ENCODE results near the gene FBXW7.

FBXW7 gene

DNA sequence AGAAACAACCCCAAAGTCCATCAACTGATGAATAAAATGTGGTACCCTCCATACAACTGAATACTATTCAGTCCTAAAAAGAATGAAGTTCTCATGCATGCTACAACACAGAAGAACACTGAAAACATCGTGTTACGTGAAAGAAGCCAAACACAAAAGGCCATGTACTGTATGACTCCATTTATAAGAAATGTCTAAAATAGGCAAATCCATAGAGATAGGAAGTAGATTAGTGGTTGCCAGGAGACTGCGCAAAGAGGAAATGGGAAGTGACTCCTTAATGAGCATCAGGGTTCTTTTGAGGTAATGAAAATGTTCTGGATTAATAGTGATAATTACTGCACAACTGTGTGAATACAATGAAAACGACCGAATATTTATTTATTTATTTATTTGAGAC, 23.4 kb downstream of the FBXW7 start:
- in situ Hi-C loops (cut with MboI; ENCODE audit: low sequenced_read_pairs) = no loop called here

DNA sequence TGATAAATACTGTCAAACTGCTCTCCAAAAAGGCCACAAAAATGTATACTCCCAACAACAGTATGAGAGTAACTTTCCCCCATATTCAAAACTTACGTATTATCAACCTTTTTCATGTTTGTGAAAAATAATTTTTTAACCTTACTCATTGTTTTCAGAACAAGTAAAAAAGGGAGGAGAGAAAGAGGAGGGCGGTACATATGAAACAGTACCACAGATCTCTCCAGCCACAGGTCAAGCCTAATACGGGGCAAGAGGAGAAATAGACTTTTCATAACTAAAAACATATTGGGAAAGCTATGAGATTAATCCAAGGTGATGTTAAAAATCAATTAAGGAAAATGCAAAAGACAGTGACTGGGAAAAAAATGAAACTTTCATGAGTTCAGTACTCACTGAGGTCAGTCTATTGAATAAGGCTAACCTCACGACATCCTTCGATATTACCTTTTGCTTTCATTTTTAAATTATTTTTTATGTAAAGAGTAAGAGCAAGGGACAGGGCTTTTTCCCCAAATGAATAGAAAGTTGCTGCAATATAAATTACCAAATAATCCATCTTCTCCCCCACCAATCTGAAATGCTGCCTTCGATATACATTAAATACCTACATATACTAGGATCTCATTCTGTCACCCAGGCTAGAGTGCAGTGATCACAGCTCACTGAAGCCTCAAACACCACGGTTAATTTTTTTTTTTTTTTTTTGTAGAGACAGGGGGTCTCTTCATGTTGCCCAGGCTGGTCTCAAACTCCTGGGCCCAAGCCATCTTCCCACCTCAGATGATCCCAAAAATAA, 25.3 kb downstream of the FBXW7 start:
- in situ Hi-C loops (cut with MboI; ENCODE audit: low sequenced_read_pairs) = no loop called here

DNA sequence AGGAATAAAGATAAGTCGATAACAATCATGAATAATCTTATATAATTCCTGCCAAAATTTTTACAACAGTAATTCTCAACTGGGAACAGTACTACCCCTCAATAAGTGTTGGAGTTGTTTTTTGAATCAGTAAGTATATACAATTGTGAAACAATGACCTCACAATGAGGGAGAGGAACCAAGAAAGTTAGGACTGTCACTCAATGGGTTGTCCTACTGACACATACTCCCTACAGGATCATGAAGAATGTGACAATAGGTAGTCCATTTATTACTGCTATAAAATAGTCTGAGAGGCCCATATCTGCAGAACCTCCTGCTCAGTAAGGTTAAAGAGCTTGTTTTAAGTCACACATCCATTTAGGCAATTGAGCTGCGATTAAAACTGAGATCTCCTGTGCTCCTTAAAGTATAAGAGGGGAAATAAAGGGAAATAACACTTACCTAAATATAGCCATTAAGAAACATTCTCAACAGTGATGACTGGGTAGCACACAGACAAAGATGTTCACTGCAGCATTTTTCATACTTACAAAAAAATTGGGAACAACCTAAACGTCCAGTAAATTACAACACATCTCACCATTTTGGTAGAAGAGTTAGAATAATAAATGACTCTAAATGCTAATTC, 26.2 kb downstream of the FBXW7 start:
- in situ Hi-C loops (cut with MboI; ENCODE audit: low sequenced_read_pairs) = no loop called here

DNA sequence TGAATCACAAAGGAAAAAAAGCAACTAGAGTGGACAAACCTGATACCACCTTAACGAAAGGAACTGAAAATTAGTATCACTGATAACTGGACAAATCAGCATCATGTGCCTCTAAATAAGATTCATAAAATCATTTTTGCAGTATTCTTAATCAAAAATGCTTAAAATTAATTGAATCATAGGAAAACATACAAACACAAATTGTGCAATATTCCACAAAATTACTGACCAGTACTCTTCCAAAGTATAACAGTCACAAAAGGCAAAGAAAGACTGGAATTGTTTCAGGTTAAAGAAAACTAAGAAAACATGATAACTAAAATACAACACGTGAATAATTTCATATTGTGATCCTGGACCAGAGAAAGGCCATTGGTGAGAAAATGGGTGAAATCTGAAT, 27.1 kb downstream of the FBXW7 start:
- in situ Hi-C loops (cut with MboI; ENCODE audit: low sequenced_read_pairs) = no loop called here

DNA sequence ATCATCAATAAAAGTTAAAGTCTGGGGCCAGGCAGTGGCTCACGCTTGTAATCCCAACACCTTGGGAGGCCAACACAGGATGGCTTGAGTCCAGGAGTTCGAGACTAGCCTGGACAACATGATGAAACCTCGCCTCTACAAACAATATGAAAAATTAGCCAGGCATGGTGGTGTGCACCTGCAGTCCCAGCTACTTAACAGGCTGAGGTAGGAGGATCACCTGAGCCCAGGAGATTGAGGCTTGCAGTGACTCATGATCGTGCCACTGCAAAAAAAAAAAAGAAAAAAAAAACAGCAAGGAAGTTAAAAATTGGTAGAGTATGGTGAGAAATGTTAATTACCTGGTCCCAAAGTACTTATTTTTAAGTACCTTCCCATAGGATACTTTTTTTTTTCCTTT, 27.5 kb downstream of the FBXW7 start:
- in situ Hi-C loops (cut with MboI; ENCODE audit: low sequenced_read_pairs) = no loop called here

DNA sequence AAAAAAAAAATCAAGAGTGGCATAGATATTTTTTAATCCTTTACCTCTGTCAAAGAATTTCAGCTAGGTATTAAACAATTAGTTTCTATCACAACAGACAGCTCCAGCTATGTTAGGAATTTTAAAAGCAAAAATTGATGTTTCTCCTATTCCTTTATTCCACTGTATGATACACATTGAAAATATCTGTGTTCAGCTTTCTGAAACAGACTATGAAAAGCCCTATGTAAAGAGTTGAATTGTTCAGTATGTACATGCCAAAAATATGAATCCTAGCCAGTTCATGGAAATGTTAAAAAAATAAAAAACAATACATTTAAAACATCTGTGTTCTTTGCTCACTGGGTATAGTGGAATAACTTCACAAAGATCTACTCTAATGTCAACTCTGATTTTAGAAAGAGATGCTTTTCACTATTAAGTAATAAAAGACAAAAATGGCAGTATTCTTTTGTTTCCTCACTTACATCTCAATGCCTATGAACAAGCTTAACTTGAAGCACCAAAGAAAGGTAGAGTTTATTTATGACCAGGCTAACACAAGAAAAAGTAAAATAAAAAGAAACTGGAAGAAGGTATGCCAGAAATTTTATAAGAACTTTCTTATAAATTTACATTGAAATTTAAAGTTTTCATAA, 32.1 kb downstream of the FBXW7 start:
- in situ Hi-C loops (cut with MboI; ENCODE audit: low sequenced_read_pairs) = no loop called here

DNA sequence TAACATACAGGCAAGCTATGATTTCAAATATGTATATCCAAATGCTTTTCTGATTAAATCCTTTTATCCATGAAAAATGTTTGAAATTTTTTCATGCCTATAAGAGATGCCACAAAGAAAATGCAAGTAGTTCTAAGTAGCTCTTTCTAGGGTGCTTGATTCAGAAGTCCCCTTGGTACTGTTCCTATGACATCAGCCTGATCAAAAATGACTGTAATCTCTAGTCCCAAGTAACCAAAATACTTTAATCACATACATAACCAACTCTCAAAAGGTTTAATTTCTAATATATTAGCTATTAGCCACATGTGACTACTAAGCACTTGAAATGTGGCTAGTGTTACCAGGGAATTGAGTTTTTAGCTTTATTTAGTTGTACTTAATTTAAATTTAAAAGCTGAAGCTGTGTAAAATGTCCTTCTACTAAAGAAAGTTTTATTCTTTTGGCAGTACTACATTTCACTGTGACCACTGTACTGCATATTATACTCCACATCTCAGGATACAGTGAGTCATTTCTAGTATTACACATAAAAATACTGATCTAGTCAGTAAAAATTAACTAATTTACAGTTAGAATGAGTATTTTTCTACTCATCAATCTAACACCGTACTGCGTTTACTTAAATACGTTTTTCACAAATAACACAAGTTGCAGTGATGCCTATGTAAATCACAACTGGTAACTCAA, 33.9 kb downstream of the FBXW7 start:
- in situ Hi-C loops (cut with MboI; ENCODE audit: low sequenced_read_pairs) = no loop called here

DNA sequence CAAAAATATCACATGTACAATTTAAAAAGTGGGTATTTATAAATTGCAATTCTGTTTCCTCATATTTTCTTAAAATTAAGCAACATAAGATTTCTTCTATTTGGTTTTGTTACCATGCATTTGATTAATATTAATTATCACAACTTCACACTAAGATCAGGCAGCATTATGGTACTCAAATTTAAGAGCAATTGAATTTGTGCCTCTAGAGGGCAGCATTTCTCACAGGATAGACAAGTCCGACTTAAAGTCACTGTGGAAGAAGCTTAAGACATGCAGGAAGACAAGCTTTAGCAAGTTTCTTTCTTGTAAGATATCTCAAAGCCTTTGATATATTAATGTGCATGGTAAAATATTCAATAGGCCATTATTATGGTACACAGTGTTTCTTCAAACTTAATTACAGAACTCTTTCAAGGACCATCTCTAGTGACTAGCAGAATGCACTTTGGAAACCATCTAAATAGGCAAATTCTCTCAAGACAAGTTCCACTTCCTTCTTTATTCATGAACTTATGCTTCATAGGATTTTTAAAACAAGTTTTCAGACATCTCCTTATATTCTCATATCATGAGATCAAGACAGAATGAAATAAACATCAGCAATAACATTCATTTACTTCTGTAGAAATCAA, 35.0 kb downstream of the FBXW7 start:
- in situ Hi-C loops (cut with MboI; ENCODE audit: low sequenced_read_pairs) = no loop called here

DNA sequence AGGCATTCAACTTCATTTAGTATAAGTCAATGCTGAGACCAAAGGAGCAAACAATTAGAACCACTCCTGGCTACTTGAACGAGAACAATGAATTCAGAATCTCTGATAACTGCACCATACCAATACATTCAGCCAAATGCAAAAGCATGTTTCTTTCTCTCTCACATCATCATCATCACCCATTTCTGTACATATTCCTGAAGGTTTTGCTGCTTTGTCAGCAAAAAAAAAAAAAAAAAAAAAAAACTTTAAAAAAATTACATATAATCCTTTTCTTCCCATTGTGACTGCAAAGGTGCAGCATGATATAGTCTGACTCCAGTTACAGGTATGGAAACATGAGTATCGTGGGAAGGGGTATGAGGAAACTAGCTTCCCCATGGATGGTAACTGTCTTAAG, 35.6 kb downstream of the FBXW7 start:
- in situ Hi-C loops (cut with MboI; ENCODE audit: low sequenced_read_pairs) = no loop called here

DNA sequence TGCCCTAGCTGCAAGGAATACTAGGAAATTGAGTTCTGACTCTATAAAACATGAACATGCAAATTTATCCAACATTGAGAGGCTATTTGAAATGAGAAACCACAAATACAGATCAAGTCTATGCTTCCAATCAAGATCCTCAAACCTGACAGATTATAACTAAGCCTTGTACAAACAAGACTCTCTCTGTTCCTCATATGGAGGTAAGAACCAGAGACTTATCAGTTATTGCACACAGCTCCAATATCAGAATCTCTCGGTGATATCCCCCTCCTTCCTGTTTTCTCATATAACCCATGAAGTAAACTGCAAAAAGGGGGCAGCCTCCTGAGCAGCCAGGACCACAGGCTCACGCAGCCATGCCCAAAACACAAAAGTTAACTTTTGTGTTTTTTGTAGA, 36.5 kb downstream of the FBXW7 start:
- in situ Hi-C loops (cut with MboI; ENCODE audit: low sequenced_read_pairs) = loop anchor here (10.0 kb wide), 1 partner anchor 235 kb away; no protein-coding TSS in a partner anchor

DNA sequence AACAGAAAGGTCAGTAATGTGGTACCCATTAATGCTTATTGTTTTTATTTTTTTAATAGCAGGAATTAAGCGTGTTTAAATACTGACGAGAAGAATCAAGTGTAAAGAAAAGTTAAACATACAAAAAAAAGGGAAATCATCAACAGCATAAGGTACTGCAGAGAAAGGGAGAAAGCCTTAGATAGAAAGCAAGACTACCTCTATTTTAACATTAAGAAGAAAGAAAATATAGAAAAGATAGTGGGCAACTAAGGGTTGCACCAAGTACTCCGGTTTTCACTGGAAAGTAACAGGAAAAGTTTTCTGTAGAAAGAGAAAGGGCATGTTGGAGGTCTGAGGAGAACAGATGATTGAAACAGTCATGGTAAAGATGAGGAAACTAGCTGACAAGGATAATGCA, 41.9 kb downstream of the FBXW7 start:
- in situ Hi-C loops (cut with MboI; ENCODE audit: low sequenced_read_pairs) = loop anchor here (10.0 kb wide), 1 partner anchor 241 kb away; no protein-coding TSS in a partner anchor

DNA sequence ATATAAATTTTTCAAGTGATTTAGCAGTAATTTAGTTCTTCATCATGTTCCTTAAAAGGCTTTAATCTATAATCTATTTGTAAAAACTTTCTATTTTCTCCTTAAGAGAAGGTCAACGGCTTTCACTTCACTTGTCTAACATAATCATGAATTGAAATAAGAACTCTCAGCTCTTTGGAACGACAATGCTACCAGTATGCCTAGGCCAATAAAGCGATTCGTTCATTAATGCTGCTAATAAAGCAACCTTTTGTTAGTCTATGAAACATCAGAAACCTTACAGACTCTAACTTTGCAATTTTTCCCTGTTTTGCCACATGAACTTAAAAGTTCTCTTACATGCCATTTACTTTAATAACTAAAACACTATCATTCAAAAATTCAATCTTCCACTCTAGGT, 47.6 kb downstream of the FBXW7 start:
- in situ Hi-C loops (cut with MboI; ENCODE audit: low sequenced_read_pairs) = no loop called here

DNA sequence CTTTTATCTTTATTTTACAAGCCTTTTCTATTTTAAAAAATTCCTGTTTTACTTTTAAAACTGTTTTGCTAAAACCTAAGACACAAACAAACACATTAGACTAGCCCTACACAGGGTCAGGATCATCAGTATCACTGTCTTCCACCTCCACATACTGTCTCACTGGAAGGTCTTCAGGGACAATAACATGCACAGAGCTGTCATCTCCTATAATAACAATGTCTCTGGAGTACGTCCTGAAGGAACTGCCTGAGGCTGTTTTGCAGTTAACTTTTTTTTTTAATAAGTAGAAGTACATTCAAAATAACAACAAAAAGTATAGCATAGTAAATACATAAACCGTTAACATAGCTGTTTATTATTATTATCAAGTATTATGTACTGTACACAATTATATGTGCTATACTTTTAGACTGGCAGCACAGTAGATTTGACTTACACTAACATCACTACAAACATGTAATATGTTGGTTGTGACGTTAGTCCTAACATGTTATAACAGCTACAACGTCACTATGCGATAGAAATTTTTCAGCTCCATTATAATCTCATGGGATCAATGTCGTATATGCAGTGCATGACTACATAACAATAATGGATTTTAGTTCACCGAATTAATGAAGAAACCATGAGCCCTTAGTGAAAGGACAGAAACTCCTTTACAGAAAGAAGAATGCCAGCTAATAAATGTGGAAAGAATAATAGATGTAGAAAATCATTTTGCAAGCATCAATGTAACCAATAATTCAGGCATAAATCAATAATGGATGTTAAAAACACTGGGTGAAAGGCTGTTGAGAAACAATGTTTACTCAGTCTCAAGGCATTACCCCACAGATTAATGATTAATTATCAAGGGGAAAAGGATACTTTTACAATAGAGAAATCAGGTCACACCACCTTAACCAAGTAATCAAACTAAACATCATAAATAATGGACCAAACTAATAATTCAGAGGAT, 49.2 kb downstream of the FBXW7 start:
- in situ Hi-C loops (cut with MboI; ENCODE audit: low sequenced_read_pairs) = no loop called here

DNA sequence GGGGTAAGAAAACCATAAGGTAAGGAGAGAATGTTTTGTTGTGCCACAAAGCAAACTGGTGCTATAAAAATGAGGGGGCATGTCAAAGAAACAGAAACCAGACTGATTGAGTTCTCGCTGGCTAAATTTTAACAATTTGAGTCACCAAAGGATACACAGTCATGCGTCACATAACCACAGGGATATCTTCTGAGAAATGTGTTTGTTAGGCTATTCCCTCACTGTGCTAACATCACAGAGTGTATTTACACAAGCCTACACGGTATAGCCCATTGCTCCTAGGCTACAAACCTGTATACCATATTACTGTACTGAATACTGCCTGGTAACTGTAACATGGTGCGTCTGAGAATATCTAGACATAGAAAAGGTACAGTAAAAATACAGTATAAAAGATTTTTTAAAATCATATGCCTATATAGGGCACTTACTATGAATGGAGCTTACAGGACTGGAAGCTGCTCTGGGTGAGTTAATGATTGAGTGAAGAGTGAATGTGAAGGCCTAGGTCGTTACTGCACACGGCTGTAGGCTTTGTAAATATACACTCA, 50.1 kb downstream of the FBXW7 start:
- in situ Hi-C loops (cut with MboI; ENCODE audit: low sequenced_read_pairs) = no loop called here

DNA sequence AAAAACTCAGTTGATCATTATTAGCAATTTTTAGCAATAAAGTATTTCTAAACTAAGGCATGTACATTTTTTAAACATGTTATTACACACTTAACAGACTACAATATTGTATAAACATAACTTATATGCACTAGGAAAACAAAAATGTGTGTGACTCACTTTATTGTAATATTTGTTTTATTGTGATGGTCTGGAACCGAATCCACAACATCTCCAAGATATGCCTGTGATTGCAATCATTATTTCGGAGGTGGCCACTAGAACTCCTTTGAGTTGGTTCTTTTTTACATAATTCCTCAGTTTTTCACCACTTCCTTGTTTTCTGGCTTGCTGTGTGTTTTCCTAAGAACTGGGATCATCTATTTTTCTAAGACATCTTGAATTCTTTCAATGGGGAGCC, 53.7 kb downstream of the FBXW7 start:
- in situ Hi-C loops (cut with MboI; ENCODE audit: low sequenced_read_pairs) = no loop called here

DNA sequence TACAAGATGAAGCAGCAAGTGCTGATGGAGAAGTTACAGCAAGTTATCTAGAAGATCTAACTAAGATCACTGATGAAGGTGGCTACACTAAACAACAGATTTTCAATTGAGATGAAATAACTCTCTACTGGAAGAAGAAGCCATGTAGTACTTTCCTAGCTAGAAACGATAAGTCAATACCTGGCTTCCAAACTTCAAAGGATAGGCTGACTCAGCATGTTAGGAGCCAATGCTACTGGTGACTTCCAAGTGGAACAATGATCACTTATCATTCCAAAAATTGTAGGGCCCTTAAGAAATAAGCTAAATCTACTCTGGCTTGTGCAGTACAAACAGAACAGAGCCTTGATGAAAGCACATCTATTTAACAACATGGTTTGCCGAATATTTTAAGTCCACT, 55.0 kb downstream of the FBXW7 start:
- in situ Hi-C loops (cut with MboI; ENCODE audit: low sequenced_read_pairs) = no loop called here

DNA sequence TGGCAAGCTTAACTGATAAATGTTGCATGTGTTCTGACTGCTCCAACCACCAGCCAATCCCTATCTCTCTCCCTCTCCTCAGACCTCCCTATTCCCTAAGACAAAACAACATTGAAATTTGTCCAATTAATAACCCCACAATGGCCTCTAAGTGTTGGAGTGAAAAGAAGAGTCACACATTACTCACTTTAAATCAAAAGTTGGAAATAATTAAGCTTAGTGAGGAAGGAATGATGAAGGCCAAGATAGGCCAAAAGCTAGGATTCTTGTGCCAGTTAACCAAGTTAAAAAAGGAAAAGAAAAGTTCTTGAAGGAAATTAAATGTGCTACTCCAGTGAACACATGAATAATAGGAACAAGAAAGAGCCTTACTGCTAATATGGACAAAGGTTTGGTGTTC, 55.6 kb downstream of the FBXW7 start:
- in situ Hi-C loops (cut with MboI; ENCODE audit: low sequenced_read_pairs) = no loop called here

DNA sequence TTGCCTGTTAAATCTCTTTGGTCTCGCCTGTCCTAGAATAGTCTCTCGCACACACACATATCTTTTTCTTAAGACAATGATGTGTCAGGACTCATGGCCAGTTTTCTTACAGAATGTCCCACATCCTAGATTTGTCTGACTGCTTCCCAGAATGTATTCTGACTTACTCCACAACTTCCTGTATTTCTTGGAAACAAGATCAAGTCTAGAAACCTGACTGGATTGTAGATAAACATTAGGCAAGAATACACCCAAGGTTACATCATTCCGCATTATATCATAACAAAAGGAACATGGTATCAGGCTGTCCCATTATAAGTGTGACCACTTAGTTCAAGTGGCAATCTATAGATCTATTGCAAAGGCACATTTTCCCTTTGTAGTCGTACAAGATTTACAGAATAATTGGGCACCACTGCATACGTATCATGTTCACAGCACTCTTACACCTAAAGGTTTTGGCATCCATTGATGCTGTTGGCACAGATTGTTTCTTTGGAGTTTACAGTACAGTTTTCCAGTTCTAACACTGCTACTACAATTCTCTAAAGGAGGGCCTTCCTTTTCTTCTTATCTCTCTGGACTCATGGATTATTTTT, 56.4 kb downstream of the FBXW7 start:
- in situ Hi-C loops (cut with MboI; ENCODE audit: low sequenced_read_pairs) = no loop called here

Data from HL-60/S4 (cell line).